ENCODE results near the gene PPP1R11. TPM values are rescaled to one million over a fixed set of nuclear protein-coding genes. Genes with fewer than 3 reads are reported as not detected.
A peak's percentile ranks its signal among the peaks of the same experiment; 100 is the strongest.
"Not testable (repeated sequence)": the region's sequence is repeated elsewhere in the genome, so short reads cannot be mapped to it uniquely, and the experiment has no call there.

The PPP1R11 gene
- 45.1 and 48.4 TPM in 2 replicates for total RNA-seq
- long read RNA-seq, transcript PPP1R11-205 (3 exons, 1,731 nt), result major isoform, 24 of 28 reads
- long read RNA-seq, partial matches to known transcripts, result 2 of 28 reads
- long read RNA-seq, other reads (novel, unspliced or antisense), result 0 of 28 reads

GRCh38 chr6:30066577-30067459, at the start of gene PPP1R11:
Gene PPP1R11, plus strand, starts transcription at chr6:30067198. Its CDS starts 213 bp downstream, at chr6:30067411.
- Mint-ChIP-seq H3K27ac (peak within 1 kb of the TSS; percentile 96), H3K27me3 (peaks cover 28% of the 10 kb centered on the region), H3K36me3 (ENCODE audit: insufficient read depth) (peaks cover 25% of the 10 kb centered on the region), H3K4me1 (ENCODE audit: low read depth) (peaks cover 28% of the 10 kb centered on the region), H3K4me3 (ENCODE audit: low read depth) (peak within 1 kb of the TSS; percentile 87), H3K9me3 (ENCODE audit: low read depth) (no peaks in the 10 kb centered on the region)
- no peak for TF ChIP-seq CTCF (IDR thresholded peaks at IDR 0.05; ENCODE audit: unreplicated experiment)
- DNase-seq (ENCODE audit: low spot score, unreplicated experiment), result peak; percentile 88

GRCh38 chr6:30019819-30020218, 47.2 kb upstream of the PPP1R11 start:
- Mint-ChIP-seq H3K27me3 (no peaks in the 10 kb centered on the region), H3K9me3 (ENCODE audit: low read depth) (no peaks in the 10 kb centered on the region), H3K27ac (no peak overlapping the region), H3K4me1 (ENCODE audit: low read depth) (no peaks in the 10 kb centered on the region), H3K4me3 (ENCODE audit: low read depth) (no peak overlapping the region), H3K36me3 (ENCODE audit: insufficient read depth) (peaks cover 3% of the 10 kb centered on the region)
- TF ChIP-seq CTCF (IDR thresholded peaks at IDR 0.05; ENCODE audit: unreplicated experiment), result no peak
- no peak for DNase-seq (ENCODE audit: low spot score, unreplicated experiment)

GRCh38 chr6:30020626-30021025, 46.4 kb upstream of the PPP1R11 start:
- Mint-ChIP-seq H3K4me3 (ENCODE audit: low read depth) (no peak overlapping the region), H3K27me3 (no peaks in the 10 kb centered on the region), H3K36me3 (ENCODE audit: insufficient read depth) (peaks cover 3% of the 10 kb centered on the region), H3K4me1 (ENCODE audit: low read depth) (no peaks in the 10 kb centered on the region), H3K9me3 (ENCODE audit: low read depth) (no peaks in the 10 kb centered on the region), H3K27ac (no peak overlapping the region)
- DNase-seq (ENCODE audit: low spot score, unreplicated experiment), result no peak
- TF ChIP-seq CTCF (IDR thresholded peaks at IDR 0.05; ENCODE audit: unreplicated experiment), result no peak

GRCh38 chr6:30022189-30022588, 44.8 kb upstream of the PPP1R11 start:
- Mint-ChIP-seq H3K4me1 (ENCODE audit: low read depth) (no peaks in the 10 kb centered on the region), H3K27me3 (no peaks in the 10 kb centered on the region)

GRCh38 chr6:30022712-30023111, 44.3 kb upstream of the PPP1R11 start:
- not testable (repeated sequence) for H3K27me3 Mint-ChIP-seq; H3K36me3 Mint-ChIP-seq (ENCODE audit: insufficient read depth); H3K9me3 Mint-ChIP-seq (ENCODE audit: low read depth); H3K27ac Mint-ChIP-seq; H3K4me3 Mint-ChIP-seq (ENCODE audit: low read depth); DNase-seq (ENCODE audit: low spot score, unreplicated experiment); H3K4me1 Mint-ChIP-seq (ENCODE audit: low read depth)

More at GRCh38 chr6:30022189-30022588, 44.8 kb upstream of the PPP1R11 start:
- Mint-ChIP-seq H3K27ac (no peak overlapping the region), H3K9me3 (ENCODE audit: low read depth) (peaks cover 6% of the 10 kb centered on the region), H3K36me3 (ENCODE audit: insufficient read depth) (peaks cover 4% of the 10 kb centered on the region), H3K4me3 (ENCODE audit: low read depth) (no peak overlapping the region)
- no peak for TF ChIP-seq CTCF (IDR thresholded peaks at IDR 0.05; ENCODE audit: unreplicated experiment)
- no peak for DNase-seq (ENCODE audit: low spot score, unreplicated experiment)

Measured in progenitor cell of endocrine pancreas (in vitro differentiated cells).